Measurements from ENCODE around the gene COX15.

The COX15 gene

GRCh38 chr10:99693933-99694583, 37.9 kb downstream of the COX15 start:
- no peak overlapping the region for H3K4ac ChIP-seq (ENCODE audit: low read depth in 1 of 2, low read length in 2 of 2)
- no peak overlapping the region for H3K23ac ChIP-seq (ENCODE audit: low read length in 2 of 2)
- no peak overlapping the region for H3K18ac ChIP-seq (ENCODE audit: low read depth in 1 of 2, low read length in 2 of 2)
- no peak overlapping the region for H2BK12ac ChIP-seq (ENCODE audit: low read length in 2 of 2)
- H2BK5ac ChIP-seq (ENCODE audit: low read depth, low read length, poor library complexity, severe bottlenecking), result no peak overlapping the region
- H4K8ac ChIP-seq (ENCODE audit: low read length), result no peak overlapping the region
- DNase-seq, result peak; percentile 76
- no peak overlapping the region for H2BK15ac ChIP-seq (ENCODE audit: low read depth, poor library complexity, severe bottlenecking)
- no peak overlapping the region for H3K4me2 ChIP-seq (ENCODE audit: low read length, poor library complexity, severe bottlenecking)
- no peaks in the 10 kb centered on the region for H3K9me3 ChIP-seq (ENCODE audit: control insufficient read depth, low read length)
- peak overlapping the region; percentile 95 for H3K27ac ChIP-seq (ENCODE audit: low read length, poor library complexity, severe bottlenecking)
- no peak overlapping the region for H2AK5ac ChIP-seq (ENCODE audit: low read length, severe bottlenecking)
- H2AFZ ChIP-seq (ENCODE audit: low read depth, low read length), result no peak overlapping the region
- no peak overlapping the region for H4K91ac ChIP-seq (ENCODE audit: low read length)
- H3K14ac ChIP-seq (ENCODE audit: low read length in 2 of 2), result no peak overlapping the region
- H2BK120ac ChIP-seq (ENCODE audit: low read depth, low read length), result no peak overlapping the region
- peaks cover 20% of the 10 kb centered on the region for H3K79me1 ChIP-seq (replicated peaks; ENCODE audit: low read length, poor library complexity, severe bottlenecking)
- H3K9ac ChIP-seq (ENCODE audit: low read length), result peak overlapping the region; percentile 70
- peaks cover 24 to 72% of the 10 kb centered on the region in 2 experiments for H3K36me3 ChIP-seq (ENCODE audit: control insufficient read depth in 1 of 2, insufficient read depth in 2 of 2, low read depth in 1 of 2, low read length in 2 of 2)
- H3K4me3 ChIP-seq (ENCODE audit: insufficient read depth in 1 of 2, low read depth in 1 of 2, low read length in 2 of 2), result no peak overlapping the region
- H3K27me3 ChIP-seq (ENCODE audit: control insufficient read depth in 1 of 2, insufficient read depth in 1 of 2, low read length in 2 of 2), result no peaks in the 10 kb centered on the region
- WGBS, result 100% methylated on average over 1 of the region's 3 CpGs
- H3K4me1 ChIP-seq (ENCODE audit: control insufficient read depth, insufficient read depth, low read depth, low read length), result peaks cover 4% of the 10 kb centered on the region

- no peak overlapping the region for H2AFZ ChIP-seq (ENCODE audit: low read depth, low read length)
Observed at GRCh38 chr10:99689461-99689860, 42.5 kb downstream of the COX15 start.

GRCh38 chr10:99685597-99685967, 46.3 kb downstream of the COX15 start:
- 97% methylated on average over 2 of the region's 2 CpGs for WGBS
- Histone ChIP-seq H2AFZ (ENCODE audit: low read depth, low read length) (no peak overlapping the region), H3K14ac (ENCODE audit: low read length in 2 of 2) (no peak overlapping the region), H3K4ac (ENCODE audit: low read depth in 1 of 2, low read length in 2 of 2) (no peak overlapping the region), H3K18ac (ENCODE audit: low read depth in 1 of 2, low read length in 2 of 2) (no peak overlapping the region), H2BK5ac (ENCODE audit: low read depth, low read length, poor library complexity, severe bottlenecking) (peak overlapping the region; percentile 31), H3K27ac (ENCODE audit: low read length, poor library complexity, severe bottlenecking) (peak overlapping the region; percentile 75), H3K4me1 (ENCODE audit: control insufficient read depth, insufficient read depth, low read depth, low read length) (peaks cover 6% of the 10 kb centered on the region), H2BK15ac (ENCODE audit: low read depth, poor library complexity, severe bottlenecking) (no peak overlapping the region), H3K36me3 (ENCODE audit: control insufficient read depth in 1 of 2, insufficient read depth in 2 of 2, low read depth in 1 of 2, low read length in 2 of 2) (peaks cover 7 to 68% of the 10 kb centered on the region in 2 experiments), H3K27me3 (ENCODE audit: control insufficient read depth in 1 of 2, insufficient read depth in 1 of 2, low read length in 2 of 2) (no peaks in the 10 kb centered on the region), H3K79me1 (replicated peaks; ENCODE audit: low read length, poor library complexity, severe bottlenecking) (peaks cover 12% of the 10 kb centered on the region), H3K9me3 (ENCODE audit: control insufficient read depth, low read length) (no peaks in the 10 kb centered on the region), H4K91ac (ENCODE audit: low read length) (no peak overlapping the region), H2BK12ac (ENCODE audit: low read length in 2 of 2) (no peak overlapping the region), H4K8ac (ENCODE audit: low read length) (no peak overlapping the region), H2AK5ac (ENCODE audit: low read length, severe bottlenecking) (no peak overlapping the region), H2BK120ac (ENCODE audit: low read depth, low read length) (no peak overlapping the region), H3K4me3 (ENCODE audit: insufficient read depth in 1 of 2, low read depth in 1 of 2, low read length in 2 of 2) (no peak overlapping the region), H3K23ac (ENCODE audit: low read length in 2 of 2) (no peak overlapping the region), H3K9ac (ENCODE audit: low read length) (no peak overlapping the region), H3K4me2 (ENCODE audit: low read length, poor library complexity, severe bottlenecking) (no peak overlapping the region)
- DNase-seq, result no peak

More at GRCh38 chr10:99689461-99689860, 42.5 kb downstream of the COX15 start:
- H2BK120ac ChIP-seq (ENCODE audit: low read depth, low read length), result no peak overlapping the region
- no peak overlapping the region for H2BK12ac ChIP-seq (ENCODE audit: low read length in 2 of 2)
- no peak overlapping the region for H3K18ac ChIP-seq (ENCODE audit: low read depth in 1 of 2, low read length in 2 of 2)
- no peak overlapping the region for H2BK5ac ChIP-seq (ENCODE audit: low read depth, low read length, poor library complexity, severe bottlenecking)
- no CpG with 5 or more reads among the region's 1 CpG for WGBS
- no peaks in the 10 kb centered on the region for H3K27me3 ChIP-seq (ENCODE audit: control insufficient read depth in 1 of 2, insufficient read depth in 1 of 2, low read length in 2 of 2)
- H3K4me3 ChIP-seq (ENCODE audit: insufficient read depth in 1 of 2, low read depth in 1 of 2, low read length in 2 of 2), result no peak overlapping the region
- H3K23ac ChIP-seq (ENCODE audit: low read length in 2 of 2), result no peak overlapping the region
- H3K9me3 ChIP-seq (ENCODE audit: control insufficient read depth, low read length), result no peaks in the 10 kb centered on the region
- no peak overlapping the region for H3K27ac ChIP-seq (ENCODE audit: low read length, poor library complexity, severe bottlenecking)
- no peak for DNase-seq
- no peak overlapping the region for H3K9ac ChIP-seq (ENCODE audit: low read length)
- H3K14ac ChIP-seq (ENCODE audit: low read length in 2 of 2), result no peak overlapping the region
- no peak overlapping the region for H2AK5ac ChIP-seq (ENCODE audit: low read length, severe bottlenecking)
- H3K4ac ChIP-seq (ENCODE audit: low read depth in 1 of 2, low read length in 2 of 2), result no peak overlapping the region
- peaks cover 16% of the 10 kb centered on the region for H3K79me1 ChIP-seq (replicated peaks; ENCODE audit: low read length, poor library complexity, severe bottlenecking)
- peaks cover 3% of the 10 kb centered on the region for H3K4me1 ChIP-seq (ENCODE audit: control insufficient read depth, insufficient read depth, low read depth, low read length)
- peaks cover 16 to 70% of the 10 kb centered on the region in 2 experiments for H3K36me3 ChIP-seq (ENCODE audit: control insufficient read depth in 1 of 2, insufficient read depth in 2 of 2, low read depth in 1 of 2, low read length in 2 of 2)
- no peak overlapping the region for H2BK15ac ChIP-seq (ENCODE audit: low read depth, poor library complexity, severe bottlenecking)
- no peak overlapping the region for H4K91ac ChIP-seq (ENCODE audit: low read length)
- no peak overlapping the region for H3K4me2 ChIP-seq (ENCODE audit: low read length, poor library complexity, severe bottlenecking)
- H4K8ac ChIP-seq (ENCODE audit: low read length), result no peak overlapping the region

- H3K4me2 ChIP-seq (ENCODE audit: low read length, poor library complexity, severe bottlenecking), result no peak overlapping the region
- H2AFZ ChIP-seq (ENCODE audit: low read depth, low read length), result no peak overlapping the region
- H2BK120ac ChIP-seq (ENCODE audit: low read depth, low read length), result no peak overlapping the region
- H3K4me1 ChIP-seq (ENCODE audit: control insufficient read depth, insufficient read depth, low read depth, low read length), result peaks cover 9% of the 10 kb centered on the region
- H3K4ac ChIP-seq (ENCODE audit: low read depth in 1 of 2, low read length in 2 of 2), result no peak overlapping the region
- H3K79me1 ChIP-seq (replicated peaks; ENCODE audit: low read length, poor library complexity, severe bottlenecking), result peaks cover 19% of the 10 kb centered on the region
- DNase-seq, result no peak
- H3K9me3 ChIP-seq (ENCODE audit: control insufficient read depth, low read length), result no peaks in the 10 kb centered on the region
- H3K18ac ChIP-seq (ENCODE audit: low read depth in 1 of 2, low read length in 2 of 2), result no peak overlapping the region
- H4K91ac ChIP-seq (ENCODE audit: low read length), result no peak overlapping the region
- peaks cover 16 to 70% of the 10 kb centered on the region in 2 experiments for H3K36me3 ChIP-seq (ENCODE audit: control insufficient read depth in 1 of 2, insufficient read depth in 2 of 2, low read depth in 1 of 2, low read length in 2 of 2)
- no peak overlapping the region for H3K4me3 ChIP-seq (ENCODE audit: insufficient read depth in 1 of 2, low read depth in 1 of 2, low read length in 2 of 2)
- H3K27me3 ChIP-seq (ENCODE audit: control insufficient read depth in 1 of 2, insufficient read depth in 1 of 2, low read length in 2 of 2), result no peaks in the 10 kb centered on the region
- H4K8ac ChIP-seq (ENCODE audit: low read length), result no peak overlapping the region
- H3K14ac ChIP-seq (ENCODE audit: low read length in 2 of 2), result no peak overlapping the region
- no peak overlapping the region for H3K9ac ChIP-seq (ENCODE audit: low read length)
- no peak overlapping the region for H2BK15ac ChIP-seq (ENCODE audit: low read depth, poor library complexity, severe bottlenecking)
- no peak overlapping the region for H2BK12ac ChIP-seq (ENCODE audit: low read length in 2 of 2)
- peak overlapping the region; percentile 35 for H3K27ac ChIP-seq (ENCODE audit: low read length, poor library complexity, severe bottlenecking)
- H2BK5ac ChIP-seq (ENCODE audit: low read depth, low read length, poor library complexity, severe bottlenecking), result no peak overlapping the region
- WGBS, result no CpG with 5 or more reads among the region's 1 CpG
- H3K23ac ChIP-seq (ENCODE audit: low read length in 2 of 2), result no peak overlapping the region
- peak overlapping the region; percentile 83 for H2AK5ac ChIP-seq (ENCODE audit: low read length, severe bottlenecking)
Observed at GRCh38 chr10:99682752-99683151, 49.2 kb downstream of the COX15 start.
